ENCODE results near the gene DNAH8. TPM values are rescaled to one million over a fixed set of nuclear protein-coding genes. Genes with fewer than 3 reads are reported as not detected.

The DNAH8 gene
- total RNA-seq, 1 donor from 2014 or later: 0.05 TPM

GRCh38 chr6:38968702-38969149, 253.6 kb downstream of the DNAH8 start:
- Mint-ChIP-seq H3K27me3 (ENCODE audit: low read depth) (peaks cover 55% of the 10 kb centered on the region), H3K27ac (ENCODE audit: unreplicated experiment) (no peak overlapping the region), H3K9me3 (ENCODE audit: low read depth) (no peaks in the 10 kb centered on the region), H3K36me3 (ENCODE audit: low read depth) (no peaks in the 10 kb centered on the region), H3K4me1 (ENCODE audit: low read depth) (no peaks in the 10 kb centered on the region), H3K4me3 (ENCODE audit: unreplicated experiment) (no peak overlapping the region)
- no peak for TF ChIP-seq CTCF (IDR thresholded peaks at IDR 0.05)
- DNase-seq (ENCODE audit: low spot score): no peak

GRCh38 chr6:38973178-38974057, 258.3 kb downstream of the DNAH8 start:
- Mint-ChIP-seq H3K36me3 (ENCODE audit: low read depth) (no peaks in the 10 kb centered on the region), H3K27ac (ENCODE audit: unreplicated experiment) (no peak overlapping the region), H3K9me3 (ENCODE audit: low read depth) (no peaks in the 10 kb centered on the region), H3K27me3 (ENCODE audit: low read depth) (peaks cover 69% of the 10 kb centered on the region), H3K4me1 (ENCODE audit: low read depth) (peaks cover 3% of the 10 kb centered on the region), H3K4me3 (ENCODE audit: unreplicated experiment) (no peak overlapping the region)
- DNase-seq (ENCODE audit: low spot score): no peak
- TF ChIP-seq CTCF (IDR thresholded peaks at IDR 0.05): peak; percentile 84

- peaks cover 3% of the 10 kb centered on the region for H3K4me1 Mint-ChIP-seq (ENCODE audit: low read depth)
- H3K36me3 Mint-ChIP-seq (ENCODE audit: low read depth): no peaks in the 10 kb centered on the region
- H3K27me3 Mint-ChIP-seq (ENCODE audit: low read depth): peaks cover 73% of the 10 kb centered on the region
- no peak overlapping the region for H3K4me3 Mint-ChIP-seq (ENCODE audit: unreplicated experiment)
- H3K9me3 Mint-ChIP-seq (ENCODE audit: low read depth): no peaks in the 10 kb centered on the region
- H3K27ac Mint-ChIP-seq (ENCODE audit: unreplicated experiment): no peak overlapping the region
- DNase-seq (ENCODE audit: low spot score): no peak
- TF ChIP-seq CTCF (IDR thresholded peaks at IDR 0.05): no peak
Observed at GRCh38 chr6:38974389-38975151, 259.5 kb downstream of the DNAH8 start.

- no peaks in the 10 kb centered on the region for H3K36me3 Mint-ChIP-seq (ENCODE audit: low read depth)
- no peak overlapping the region for H3K4me3 Mint-ChIP-seq (ENCODE audit: unreplicated experiment)
- TF ChIP-seq CTCF (IDR thresholded peaks at IDR 0.05): no peak
- no peak overlapping the region for H3K27ac Mint-ChIP-seq (ENCODE audit: unreplicated experiment)
- no peaks in the 10 kb centered on the region for H3K9me3 Mint-ChIP-seq (ENCODE audit: low read depth)
- peaks cover 3% of the 10 kb centered on the region for H3K4me1 Mint-ChIP-seq (ENCODE audit: low read depth)
- H3K27me3 Mint-ChIP-seq (ENCODE audit: low read depth): peaks cover 69% of the 10 kb centered on the region
- no peak for DNase-seq (ENCODE audit: low spot score)
Observed at GRCh38 chr6:38975621-38976049, 260.5 kb downstream of the DNAH8 start.

GRCh38 chr6:38976051-38976450, 260.9 kb downstream of the DNAH8 start:
- no peak for TF ChIP-seq CTCF (IDR thresholded peaks at IDR 0.05)
- no peak for DNase-seq (ENCODE audit: low spot score)
- peaks cover 66% of the 10 kb centered on the region for H3K27me3 Mint-ChIP-seq (ENCODE audit: low read depth)
- no peak overlapping the region for H3K4me3 Mint-ChIP-seq (ENCODE audit: unreplicated experiment)
- H3K9me3 Mint-ChIP-seq (ENCODE audit: low read depth): no peaks in the 10 kb centered on the region
- no peak overlapping the region for H3K27ac Mint-ChIP-seq (ENCODE audit: unreplicated experiment)
- H3K4me1 Mint-ChIP-seq (ENCODE audit: low read depth): peaks cover 3% of the 10 kb centered on the region
- H3K36me3 Mint-ChIP-seq (ENCODE audit: low read depth): no peaks in the 10 kb centered on the region

All from chondrocyte (in vitro differentiated cells).